ENCODE results near the gene RHNO1. TPM values are rescaled to one million over a fixed set of nuclear protein-coding genes. Genes with fewer than 3 reads are reported as not detected.

RHNO1 gene
- total RNA-seq, 1 experiment from 2014 or later: 37.7 TPM

DNA sequence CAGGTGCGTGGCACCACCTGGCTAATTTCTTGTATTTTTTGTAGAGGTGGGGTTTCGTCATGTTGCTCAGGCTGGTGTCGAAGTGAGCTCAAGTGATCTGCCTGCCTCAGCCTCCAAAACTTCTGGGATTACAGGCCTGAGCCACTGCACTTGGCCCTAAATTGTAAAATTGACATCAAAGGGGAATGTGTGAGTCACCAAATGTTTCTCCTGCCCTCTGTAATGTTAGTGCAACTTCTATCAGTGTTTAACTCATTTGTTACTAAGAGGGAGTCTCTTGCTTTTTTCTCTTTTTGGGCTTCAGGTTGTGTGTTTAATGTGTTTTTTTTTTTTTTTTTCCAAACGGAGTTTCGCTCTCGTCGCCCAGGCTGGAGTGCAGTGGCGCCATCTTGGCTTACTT is 16.0 kb downstream of the RHNO1 start:
- no peaks in the 10 kb centered on the region; the same call in 1 of the 2 replicates for H3K36me3 ChIP-seq (ENCODE audit: control insufficient read depth, insufficient read depth, low read length)
- CTCF ChIA-PET: interaction anchor here (0.6 kb wide), 1 partner anchor 39 kb away, joined by 4 read pairs; no protein-coding TSS in a partner anchor
- DNase-seq (ENCODE audit: low read depth, low spot score) (no peak), ATAC-seq (no peak)
- no peaks in the 10 kb centered on the region for H3K27me3 ChIP-seq (ENCODE audit: control insufficient read depth, insufficient read depth, low read length)
- intact Hi-C loops (cut with micrococcal nuclease; ENCODE audit: unreplicated experiment) (no loop called here), in situ Hi-C loops (cut with HindIII; ENCODE audit: low pct_unique_long_range_greater_than_20kb, low sequenced_read_pairs) (no loop called here)
- peaks cover 6% of the 10 kb centered on the region for H3K4me1 ChIP-seq (ENCODE audit: control insufficient read depth, insufficient read depth, low read length)
- H3K9me3 ChIP-seq (ENCODE audit: control insufficient read depth, insufficient read depth, low read depth, low read length): no peaks in the 10 kb centered on the region
- no peak overlapping the region for H3K27ac ChIP-seq (ENCODE audit: low read length)
- BruUV-seq (replicated peaks): no TSS peak
- TF ChIP-seq POLR2AphosphoS5 (IDR thresholded peaks at IDR 0.05; ENCODE audit: low read depth, low read length): no peak
- TF ChIP-seq, protein P1, sequence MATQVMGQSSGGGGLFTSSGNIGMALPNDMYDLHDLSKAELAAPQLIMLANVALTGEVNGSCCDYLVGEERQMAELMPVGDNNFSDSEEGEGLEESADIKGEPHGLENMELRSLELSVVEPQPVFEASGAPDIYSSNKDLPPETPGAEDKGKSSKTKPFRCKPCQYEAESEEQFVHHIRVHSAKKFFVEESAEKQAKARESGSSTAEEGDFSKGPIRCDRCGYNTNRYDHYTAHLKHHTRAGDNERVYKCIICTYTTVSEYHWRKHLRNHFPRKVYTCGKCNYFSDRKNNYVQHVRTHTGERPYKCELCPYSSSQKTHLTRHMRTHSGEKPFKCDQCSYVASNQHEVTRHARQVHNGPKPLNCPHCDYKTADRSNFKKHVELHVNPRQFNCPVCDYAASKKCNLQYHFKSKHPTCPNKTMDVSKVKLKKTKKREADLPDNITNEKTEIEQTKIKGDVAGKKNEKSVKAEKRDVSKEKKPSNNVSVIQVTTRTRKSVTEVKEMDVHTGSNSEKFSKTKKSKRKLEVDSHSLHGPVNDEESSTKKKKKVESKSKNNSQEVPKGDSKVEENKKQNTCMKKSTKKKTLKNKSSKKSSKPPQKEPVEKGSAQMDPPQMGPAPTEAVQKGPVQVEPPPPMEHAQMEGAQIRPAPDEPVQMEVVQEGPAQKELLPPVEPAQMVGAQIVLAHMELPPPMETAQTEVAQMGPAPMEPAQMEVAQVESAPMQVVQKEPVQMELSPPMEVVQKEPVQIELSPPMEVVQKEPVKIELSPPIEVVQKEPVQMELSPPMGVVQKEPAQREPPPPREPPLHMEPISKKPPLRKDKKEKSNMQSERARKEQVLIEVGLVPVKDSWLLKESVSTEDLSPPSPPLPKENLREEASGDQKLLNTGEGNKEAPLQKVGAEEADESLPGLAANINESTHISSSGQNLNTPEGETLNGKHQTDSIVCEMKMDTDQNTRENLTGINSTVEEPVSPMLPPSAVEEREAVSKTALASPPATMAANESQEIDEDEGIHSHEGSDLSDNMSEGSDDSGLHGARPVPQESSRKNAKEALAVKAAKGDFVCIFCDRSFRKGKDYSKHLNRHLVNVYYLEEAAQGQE (IDR thresholded peaks at IDR 0.05; ENCODE audit: insufficient read depth in 1 of 2, low read depth in 2 of 2, low read length in 1 of 2): no peak
- no peak for TF ChIP-seq SIN3A (IDR thresholded peaks at IDR 0.05; ENCODE audit: borderline replicate concordance, insufficient read depth, low read depth, low read length)
- peak; percentile 81 for TF ChIP-seq TCF7L2 (IDR thresholded peaks at IDR 0.05; ENCODE audit: low read depth, low read length)
- H3K4me3 ChIP-seq (ENCODE audit: low read depth in 2 of 2, low read length in 2 of 2): 0 out of 4 replicates have a peak overlapping the region, but pooled peaks of 1 of the 2 experiments have one; percentile 4
- POLR2A ChIA-PET: no interaction called here

- peaks cover 6% of the 10 kb centered on the region; the same call in 1 of the 2 replicates for H3K4me1 ChIP-seq (ENCODE audit: control insufficient read depth, insufficient read depth, low read length)
- no peaks in the 10 kb centered on the region; the same call in 1 of the 2 replicates for H3K36me3 ChIP-seq (ENCODE audit: control insufficient read depth, insufficient read depth, low read length)
- CTCF ChIA-PET: interaction anchor here (0.6 kb wide), 1 partner anchor 178 kb away, joined by 8 read pairs; no protein-coding TSS in a partner anchor
- in situ Hi-C loops (cut with HindIII; ENCODE audit: low pct_unique_long_range_greater_than_20kb, low sequenced_read_pairs) (no loop called here), intact Hi-C loops (cut with micrococcal nuclease; ENCODE audit: unreplicated experiment) (no loop called here)
- no peak for TF ChIP-seq TCF7L2 (IDR thresholded peaks at IDR 0.05; ENCODE audit: low read depth, low read length)
- TF ChIP-seq, protein P2, sequence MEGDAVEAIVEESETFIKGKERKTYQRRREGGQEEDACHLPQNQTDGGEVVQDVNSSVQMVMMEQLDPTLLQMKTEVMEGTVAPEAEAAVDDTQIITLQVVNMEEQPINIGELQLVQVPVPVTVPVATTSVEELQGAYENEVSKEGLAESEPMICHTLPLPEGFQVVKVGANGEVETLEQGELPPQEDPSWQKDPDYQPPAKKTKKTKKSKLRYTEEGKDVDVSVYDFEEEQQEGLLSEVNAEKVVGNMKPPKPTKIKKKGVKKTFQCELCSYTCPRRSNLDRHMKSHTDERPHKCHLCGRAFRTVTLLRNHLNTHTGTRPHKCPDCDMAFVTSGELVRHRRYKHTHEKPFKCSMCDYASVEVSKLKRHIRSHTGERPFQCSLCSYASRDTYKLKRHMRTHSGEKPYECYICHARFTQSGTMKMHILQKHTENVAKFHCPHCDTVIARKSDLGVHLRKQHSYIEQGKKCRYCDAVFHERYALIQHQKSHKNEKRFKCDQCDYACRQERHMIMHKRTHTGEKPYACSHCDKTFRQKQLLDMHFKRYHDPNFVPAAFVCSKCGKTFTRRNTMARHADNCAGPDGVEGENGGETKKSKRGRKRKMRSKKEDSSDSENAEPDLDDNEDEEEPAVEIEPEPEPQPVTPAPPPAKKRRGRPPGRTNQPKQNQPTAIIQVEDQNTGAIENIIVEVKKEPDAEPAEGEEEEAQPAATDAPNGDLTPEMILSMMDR (IDR thresholded peaks at IDR 0.05): no peak
- no peak for TF ChIP-seq POLR2AphosphoS5 (IDR thresholded peaks at IDR 0.05; ENCODE audit: low read depth, low read length)
- TF ChIP-seq, protein P1 (IDR thresholded peaks at IDR 0.05; ENCODE audit: insufficient read depth in 1 of 2, low read depth in 2 of 2, low read length in 1 of 2): no peak
- TF ChIP-seq SIN3A (IDR thresholded peaks at IDR 0.05; ENCODE audit: borderline replicate concordance, insufficient read depth, low read depth, low read length): no peak
- H3K27ac ChIP-seq (ENCODE audit: low read length): no peak overlapping the region
- no peaks in the 10 kb centered on the region for H3K27me3 ChIP-seq (ENCODE audit: control insufficient read depth, insufficient read depth, low read length)
- BruUV-seq (replicated peaks): TSS peak; percentile 10
- H3K9me3 ChIP-seq (ENCODE audit: control insufficient read depth, insufficient read depth, low read depth, low read length): no peaks in the 10 kb centered on the region
- H3K4me3 ChIP-seq (ENCODE audit: low read depth in 2 of 2, low read length in 2 of 2): no peak overlapping the region
- no peak for DNase-seq (ENCODE audit: low read depth, low spot score)
- POLR2A ChIA-PET: no interaction called here
- ATAC-seq: no peak
These were observed 18.0 kb downstream of the RHNO1 start for GRCh38 chr12:2895051-2895451.

All from Panc1 (cell line).